Vagina (tissue), 2 donors: ENCODE measurements around the gene SLC17A9.

Experiments used
- POLR2AphosphoS5 ChIP-seq, 2 donors: sonication (generic); formaldehyde crosslinking; IDR thresholded peaks; one replicate each; pipeline ENCODE4 v1.9.0; 2017; ENCODE audit warnings: antibody characterized with exemption in 2 of 2, mild to moderate bottlenecking in 2 of 2, low read depth in 1 of 2; ENCODE audit not compliant: insufficient read depth in 1 of 2
- TF ChIP-seq, protein P1 (sequence below), 3 experiments: fragments of 450-650 bp in 2 of 3; fragments of 200-600 bp in 1 of 3; sonication (generic) in 1 of 3; IDR thresholded peaks; one replicate each; pipeline ENCODE4 v1.5.1; 2017 to 2019; ENCODE audit warnings: antibody characterized with exemption in 3 of 3, mild to moderate bottlenecking in 2 of 3, moderate library complexity in 2 of 3

DNA sequence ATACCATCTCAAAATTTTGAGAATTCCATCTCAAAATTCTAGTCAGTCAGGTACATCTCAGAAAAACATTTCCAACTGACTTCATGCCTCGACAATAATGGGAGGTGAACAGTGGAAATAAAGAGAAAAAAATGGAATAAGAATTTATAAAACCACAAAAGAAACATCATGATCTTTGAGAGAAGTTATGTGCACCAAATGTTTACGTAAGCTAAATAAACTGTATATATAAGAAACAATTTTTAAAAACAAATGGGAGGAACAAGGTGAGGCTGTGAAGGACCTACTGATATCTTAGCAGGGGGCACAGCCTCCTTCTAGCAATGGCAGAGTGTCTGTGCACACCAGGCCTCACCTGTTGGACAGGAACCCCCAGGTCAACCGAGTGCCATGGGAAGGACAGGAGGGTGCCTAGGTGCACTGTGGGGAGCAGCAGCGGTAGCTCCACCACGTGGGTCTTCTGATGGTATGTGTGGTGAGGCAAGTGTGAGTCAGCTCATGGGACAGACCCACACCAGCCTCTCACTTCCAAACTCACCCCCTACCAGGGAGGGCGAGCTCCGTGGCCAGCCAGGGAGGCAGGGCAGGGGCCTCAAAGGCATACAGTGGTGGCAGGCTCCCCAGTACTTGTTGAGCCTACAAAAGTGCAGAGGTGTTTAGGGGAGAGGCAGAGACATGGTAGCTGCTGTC, 49.4 kb upstream of the SLC17A9 start:
- TF ChIP-seq POLR2AphosphoS5 (IDR thresholded peaks at IDR 0.05; ENCODE audit: insufficient read depth in 1 of 2, low read depth in 1 of 2): no peak
- TF ChIP-seq, protein P1, sequence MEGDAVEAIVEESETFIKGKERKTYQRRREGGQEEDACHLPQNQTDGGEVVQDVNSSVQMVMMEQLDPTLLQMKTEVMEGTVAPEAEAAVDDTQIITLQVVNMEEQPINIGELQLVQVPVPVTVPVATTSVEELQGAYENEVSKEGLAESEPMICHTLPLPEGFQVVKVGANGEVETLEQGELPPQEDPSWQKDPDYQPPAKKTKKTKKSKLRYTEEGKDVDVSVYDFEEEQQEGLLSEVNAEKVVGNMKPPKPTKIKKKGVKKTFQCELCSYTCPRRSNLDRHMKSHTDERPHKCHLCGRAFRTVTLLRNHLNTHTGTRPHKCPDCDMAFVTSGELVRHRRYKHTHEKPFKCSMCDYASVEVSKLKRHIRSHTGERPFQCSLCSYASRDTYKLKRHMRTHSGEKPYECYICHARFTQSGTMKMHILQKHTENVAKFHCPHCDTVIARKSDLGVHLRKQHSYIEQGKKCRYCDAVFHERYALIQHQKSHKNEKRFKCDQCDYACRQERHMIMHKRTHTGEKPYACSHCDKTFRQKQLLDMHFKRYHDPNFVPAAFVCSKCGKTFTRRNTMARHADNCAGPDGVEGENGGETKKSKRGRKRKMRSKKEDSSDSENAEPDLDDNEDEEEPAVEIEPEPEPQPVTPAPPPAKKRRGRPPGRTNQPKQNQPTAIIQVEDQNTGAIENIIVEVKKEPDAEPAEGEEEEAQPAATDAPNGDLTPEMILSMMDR (IDR thresholded peaks at IDR 0.05): no peak
